Hepatocyte (in vitro differentiated cells): ENCODE measurements around the gene SSPN. TPM values are rescaled to one million over a fixed set of nuclear protein-coding genes. Genes with fewer than 3 reads are reported as not detected.
A peak's percentile ranks its signal among the peaks of the same experiment; 100 is the strongest.

Source experiments
- DNase-seq: peaks from one replicate; pipeline ENCODE4 v3.0.0-alpha.2; 2016; ENCODE audit warnings: low spot score
- H2AFZ ChIP-seq: fragments of 200-600 bp; sonication (generic); 2 replicates; pipeline ENCODE4 v1.6.0; 2016; ENCODE audit warnings: antibody characterized with exemption, mild to moderate bottlenecking
- H3K27ac ChIP-seq: fragments of 200-600 bp; sonication (generic); 2 replicates; pipeline ENCODE4 v1.5.1; 2016; ENCODE audit warnings: mild to moderate bottlenecking
- H3K27me3 ChIP-seq: fragments of 200-600 bp; sonication (generic); 2 replicates; pipeline ENCODE4 v1.6.1; 2016
- H3K36me3 ChIP-seq: fragments of 200-600 bp; sonication (generic); replicated peaks from 2 replicates; pipeline ENCODE4 v1.5.1; 2016; ENCODE audit warnings: low read depth; ENCODE audit not compliant: insufficient read depth
- H3K4me1 ChIP-seq: fragments of 200-600 bp; sonication (generic); 2 replicates; pipeline ENCODE4 v1.5.1; 2016; ENCODE audit warnings: mild to moderate bottlenecking, moderate library complexity; ENCODE audit not compliant: insufficient read depth
- H3K4me2 ChIP-seq: fragments of 200-600 bp; sonication (generic); 2 replicates; pipeline ENCODE4 v1.6.0; 2016
- H3K4me3 ChIP-seq: fragments of 200-600 bp; sonication (generic); 2 replicates; pipeline ENCODE4 v1.5.1; 2016; ENCODE audit warnings: mild to moderate bottlenecking
- H3K79me2 ChIP-seq: fragments of 200-600 bp; sonication (generic); 2 replicates; pipeline ENCODE4 v1.6.0; 2017; ENCODE audit warnings: mild to moderate bottlenecking
- H3K9me2 ChIP-seq: fragments of 200-600 bp; sonication (generic); replicated peaks from 2 replicates; pipeline ENCODE4 v1.6.0; 2017; ENCODE audit warnings: mild to moderate bottlenecking; ENCODE audit not compliant: insufficient read depth
- H3K9me3 ChIP-seq: fragments of 200-600 bp; sonication (generic); 2 replicates; pipeline ENCODE4 v1.5.1; 2016; ENCODE audit warnings: low read depth, mild to moderate bottlenecking
- H4K20me1 ChIP-seq: fragments of 200-600 bp; sonication (generic); 2 replicates; pipeline ENCODE4 v1.6.0; 2016; ENCODE audit warnings: mild to moderate bottlenecking; ENCODE audit not compliant: insufficient read depth, poor library complexity, severe bottlenecking
- CTCF ChIP-seq: fragments of 200-600 bp; sonication (generic); IDR thresholded peaks from 2 replicates; pipeline ENCODE4 v1.5.1; 2016; ENCODE audit warnings: antibody characterized with exemption, mild to moderate bottlenecking; ENCODE audit not compliant: poor library complexity
- EZH2 ChIP-seq: fragments of 200-600 bp; sonication (generic); IDR thresholded peaks from 2 replicates; pipeline ENCODE4 v1.6.1; 2016; ENCODE audit warnings: antibody characterized with exemption, mild to moderate bottlenecking, borderline replicate concordance
- EZH2phosphoT487 ChIP-seq: fragments of 200-600 bp; sonication (generic); IDR thresholded peaks from one replicate; pipeline ENCODE4 v1.6.1; 2018; ENCODE audit warnings: antibody characterized with exemption, mild to moderate bottlenecking, low read depth, moderate library complexity; ENCODE audit not compliant: unreplicated experiment, severe bottlenecking
- WGBS: methylation state at CpG from one replicate; pipeline ENCODE4 v1.1.6; 2016; ENCODE audit warnings: low lambda C conversion rate; ENCODE audit errors: missing lambda C conversion rate; 5-methylcytosine and 5-hydroxymethylcytosine counted together
- polyA plus RNA-seq: library from polyadenylated mRNA; unstranded; fragments of >200 nt; fragmentation: Nextera tagmentation; extraction: Ambion mirVana; gene quantifications from 2 replicates; pipeline ENCODE4 v1.2.1, GENCODE V29; 2016
- total RNA-seq: library from RNA; depleted of rRNA; stranded (reverse); fragments of >200 nt; gene quantifications from 2 replicates; pipeline ENCODE4 v1.2.3, GENCODE V29; 2014

SSPN gene
- total and polyA plus RNA-seq, 2 experiments from 2014 or later: 1.7 to 12.5 TPM

GRCh38 chr12:26150736-26151450 lies 44.5 kb upstream of the SSPN start:
- no peaks in the 10 kb centered on the region for H3K36me3 ChIP-seq
- H3K4me2 ChIP-seq: no peak overlapping the region
- no peak overlapping the region for H3K27ac ChIP-seq
- TF ChIP-seq CTCF (no peak), EZH2 (no peak), EZH2phosphoT487 (no peak)
- no peaks in the 10 kb centered on the region for H3K9me3 ChIP-seq
- H3K4me3 ChIP-seq: no peak overlapping the region
- no peaks in the 10 kb centered on the region for H3K79me2 ChIP-seq
- H2AFZ ChIP-seq: no peak overlapping the region
- WGBS: 59% methylated on average over 2 of the region's 2 CpGs
- H4K20me1 ChIP-seq: no peaks in the 10 kb centered on the region
- no peaks in the 10 kb centered on the region for H3K9me2 ChIP-seq
- peaks cover 11% of the 10 kb centered on the region for H3K4me1 ChIP-seq
- DNase-seq: no peak
- H3K27me3 ChIP-seq: no peaks in the 10 kb centered on the region

GRCh38 chr12:26152507-26153102 lies 42.8 kb upstream of the SSPN start:
- H3K4me3 ChIP-seq: no peak overlapping the region
- TF ChIP-seq CTCF (no peak), EZH2phosphoT487 (no peak), EZH2 (no peak)
- no peak for DNase-seq
- no peak overlapping the region for H2AFZ ChIP-seq
- peak overlapping the region; percentile 26 for H3K27ac ChIP-seq
- no peak overlapping the region for H3K4me2 ChIP-seq
- no peaks in the 10 kb centered on the region for H3K36me3 ChIP-seq
- H3K4me1 ChIP-seq: peaks cover 11% of the 10 kb centered on the region
- H3K9me2 ChIP-seq: no peaks in the 10 kb centered on the region
- no peaks in the 10 kb centered on the region for H4K20me1 ChIP-seq
- WGBS: 79% methylated on average over 2 of the region's 2 CpGs
- no peaks in the 10 kb centered on the region for H3K79me2 ChIP-seq
- no peaks in the 10 kb centered on the region for H3K9me3 ChIP-seq
- H3K27me3 ChIP-seq: no peaks in the 10 kb centered on the region

- H3K4me1 ChIP-seq: peaks cover 11% of the 10 kb centered on the region
- DNase-seq: peak; percentile 70
- H3K4me2 ChIP-seq: peak overlapping the region; percentile 23
- H3K79me2 ChIP-seq: no peaks in the 10 kb centered on the region
- H4K20me1 ChIP-seq: no peaks in the 10 kb centered on the region
- H3K9me3 ChIP-seq: no peaks in the 10 kb centered on the region
- H3K36me3 ChIP-seq: no peaks in the 10 kb centered on the region
- no peaks in the 10 kb centered on the region for H3K27me3 ChIP-seq
- TF ChIP-seq EZH2phosphoT487: no peak
- TF ChIP-seq CTCF: no peak
- no peak for TF ChIP-seq EZH2
- 68% methylated on average over 5 of the region's 5 CpGs for WGBS
- H2AFZ ChIP-seq: no peak overlapping the region
- no peak overlapping the region for H3K4me3 ChIP-seq
- peak overlapping the region; percentile 64 for H3K27ac ChIP-seq
- H3K9me2 ChIP-seq: no peaks in the 10 kb centered on the region
These were observed 41.8 kb upstream of the SSPN start for GRCh38 chr12:26153421-26154154.
